Measurements from ENCODE around the gene PRKCE. TPM values are rescaled to one million over a fixed set of nuclear protein-coding genes. Genes with fewer than 3 reads are reported as not detected.
"Not testable (repeated sequence)": the region's sequence is repeated elsewhere in the genome, so short reads cannot be mapped to it uniquely, and the experiment has no call there.

Gene PRKCE
- total RNA-seq, 1 donor from 2014 or later, result 23.1 TPM

DNA sequence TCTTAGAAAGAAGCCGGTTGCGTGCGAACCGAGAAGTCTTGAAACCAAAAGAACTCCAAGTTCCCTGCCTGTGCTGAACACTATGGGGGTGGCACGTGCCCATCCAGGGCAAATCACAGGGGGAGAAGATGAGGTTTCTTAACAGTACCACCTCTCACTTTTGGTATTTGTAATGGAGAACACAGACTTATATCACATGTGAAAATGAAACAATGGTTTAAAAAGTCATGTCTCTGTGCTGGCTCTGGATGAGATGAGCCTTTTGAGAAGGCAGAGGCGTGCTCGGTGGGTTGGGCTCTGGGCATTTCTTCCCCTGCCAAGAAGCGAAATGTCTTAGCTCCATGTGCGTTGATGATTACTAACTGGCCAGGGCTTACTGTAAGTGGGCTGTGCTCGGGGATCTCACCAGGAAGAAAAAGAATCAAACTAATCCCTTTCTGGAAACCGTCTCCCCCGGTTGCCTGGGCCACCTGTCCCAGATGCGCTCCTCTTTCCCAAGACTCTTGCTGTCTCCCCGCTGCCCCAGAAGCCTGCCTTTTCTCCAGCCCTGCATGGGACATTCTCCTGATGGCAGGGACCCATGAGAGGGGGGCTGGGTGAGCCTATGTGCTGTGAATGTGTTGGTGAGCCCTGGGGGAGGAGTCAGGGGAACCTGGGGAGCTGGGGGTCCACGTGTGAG lies 252.9 kb downstream of the PRKCE start:
- DNase-seq (ENCODE audit: low read depth, low spot score), result no peak

- no peak for DNase-seq (ENCODE audit: low read depth, low spot score)
These were observed 253.6 kb downstream of the PRKCE start for GRCh38 chr2:45904946-45905631.

- DNase-seq (ENCODE audit: low read depth, low spot score), result no peak
These were observed 254.1 kb downstream of the PRKCE start for GRCh38 chr2:45905632-45905958.

GRCh38 chr2:45907592-45907991 lies 256.1 kb downstream of the PRKCE start:
- no peak for DNase-seq (ENCODE audit: low read depth, low spot score)

GRCh38 chr2:45908316-45909170 lies 257.1 kb downstream of the PRKCE start:
- DNase-seq (ENCODE audit: low read depth, low spot score), result no peak

DNA sequence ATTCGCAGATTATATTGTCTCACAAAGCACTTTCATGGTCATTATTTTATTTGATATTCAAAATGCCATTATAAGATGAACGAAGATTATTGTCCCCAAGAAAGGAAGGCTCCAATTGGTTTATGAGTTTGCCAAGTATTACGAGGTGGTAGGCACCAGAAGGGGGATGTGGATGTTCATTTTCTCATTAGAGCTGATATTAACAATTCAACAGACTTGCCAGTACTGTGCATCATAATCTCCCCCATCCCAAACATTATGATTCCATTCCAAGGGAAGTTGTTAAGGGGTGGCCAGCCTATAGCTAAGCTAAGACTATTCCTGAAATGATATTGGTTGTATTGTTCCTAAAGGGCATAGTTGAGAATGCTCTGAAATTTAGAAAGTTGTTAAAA lies 257.7 kb downstream of the PRKCE start:
- no peak for DNase-seq (ENCODE audit: low read depth, low spot score)

DNA sequence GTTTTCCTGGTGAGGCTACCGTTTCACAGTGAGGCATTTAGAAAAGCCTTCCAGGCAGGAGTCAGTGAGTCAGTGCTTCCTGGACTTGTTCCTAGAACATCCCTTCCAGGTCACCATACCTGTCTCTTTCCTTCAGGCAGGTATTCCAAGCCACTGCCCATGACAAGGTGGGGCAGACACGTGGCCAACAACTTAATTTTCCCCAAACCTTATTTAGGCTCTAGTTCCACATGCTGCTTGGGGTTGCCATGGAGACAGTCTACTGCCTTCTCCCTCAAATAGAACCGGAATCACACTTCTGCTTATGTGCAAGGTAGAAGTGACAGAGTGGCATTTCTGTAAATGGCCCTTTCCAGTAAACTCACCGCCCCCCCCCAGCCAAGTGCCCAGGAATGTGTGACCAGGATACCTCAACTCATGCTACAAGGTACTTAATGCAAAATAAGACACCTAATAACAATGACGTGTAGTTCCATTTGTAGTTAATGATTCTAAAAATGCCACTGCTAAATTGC lies 258.3 kb downstream of the PRKCE start:
- DNase-seq (ENCODE audit: low read depth, low spot score), result no peak

GRCh38 chr2:45910473-45911060 lies 259.1 kb downstream of the PRKCE start:
- DNase-seq (ENCODE audit: low read depth, low spot score), result no peak

GRCh38 chr2:45911538-45911937 lies 260.1 kb downstream of the PRKCE start:
- DNase-seq (ENCODE audit: low read depth, low spot score), result no peak

DNA sequence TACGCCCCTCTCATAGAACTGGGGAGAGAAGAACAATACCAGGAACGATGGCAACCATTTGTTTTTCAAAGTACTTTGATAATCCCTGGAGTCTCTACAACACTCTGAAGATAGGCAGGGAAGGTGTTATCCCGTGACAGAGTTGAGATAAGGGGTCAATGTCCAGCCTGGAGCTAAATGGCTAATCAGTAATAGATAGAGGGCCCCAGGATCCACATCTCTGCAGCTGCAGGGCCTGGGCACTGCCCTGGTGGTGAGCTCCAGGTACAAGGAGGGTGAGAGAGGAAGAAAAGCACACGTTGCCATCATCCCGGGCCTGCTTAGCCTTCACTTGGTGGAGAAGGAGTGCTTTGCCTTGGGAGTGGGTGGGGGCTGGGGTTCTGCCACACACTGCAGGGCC lies 260.6 kb downstream of the PRKCE start:
- no peak for DNase-seq (ENCODE audit: low read depth, low spot score)

DNA sequence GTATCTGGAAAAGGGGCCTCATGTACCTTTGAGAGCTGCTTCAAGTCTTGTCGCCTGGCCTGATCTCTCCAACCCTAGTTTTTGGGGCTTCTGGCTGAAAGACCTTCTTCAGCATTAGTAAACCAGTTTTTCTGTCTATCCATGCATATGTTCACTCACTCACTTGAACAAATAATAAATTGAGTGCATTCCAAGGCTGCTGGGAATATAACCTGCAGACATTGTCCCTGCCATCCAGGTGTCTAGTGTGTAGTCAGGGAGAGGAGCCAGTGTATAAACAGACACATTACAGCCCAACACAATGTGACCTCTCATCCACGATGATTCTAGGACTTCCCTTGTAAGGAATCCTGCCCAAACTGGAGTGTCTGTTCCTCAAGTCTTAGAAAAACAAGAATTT lies 262.1 kb downstream of the PRKCE start:
- no peak for DNase-seq (ENCODE audit: low read depth, low spot score)

DNA sequence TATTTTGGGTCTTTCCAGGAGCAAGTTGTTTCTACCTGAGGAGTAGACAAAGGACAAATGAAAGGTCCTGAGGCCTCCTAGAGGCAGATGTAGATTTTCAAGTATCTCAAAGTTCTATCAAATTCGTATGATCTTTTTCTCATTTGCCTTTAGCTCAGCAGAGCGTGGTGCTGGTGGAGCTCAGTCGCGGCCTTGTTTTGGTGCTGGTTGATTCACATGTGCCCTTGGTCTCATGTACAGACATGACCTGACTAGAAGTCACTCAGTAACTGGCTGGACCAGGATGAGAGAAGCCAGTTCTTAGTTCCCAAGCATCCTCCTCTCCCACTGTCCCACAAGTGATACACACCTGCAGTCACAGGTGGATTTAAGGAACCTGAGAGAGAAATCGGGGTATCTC lies 264.0 kb downstream of the PRKCE start:
- no peak for DNase-seq (ENCODE audit: low read depth, low spot score)

GRCh38 chr2:45917561-45918176 lies 266.2 kb downstream of the PRKCE start:
- DNase-seq (ENCODE audit: low read depth, low spot score), result not testable (repeated sequence)

DNA sequence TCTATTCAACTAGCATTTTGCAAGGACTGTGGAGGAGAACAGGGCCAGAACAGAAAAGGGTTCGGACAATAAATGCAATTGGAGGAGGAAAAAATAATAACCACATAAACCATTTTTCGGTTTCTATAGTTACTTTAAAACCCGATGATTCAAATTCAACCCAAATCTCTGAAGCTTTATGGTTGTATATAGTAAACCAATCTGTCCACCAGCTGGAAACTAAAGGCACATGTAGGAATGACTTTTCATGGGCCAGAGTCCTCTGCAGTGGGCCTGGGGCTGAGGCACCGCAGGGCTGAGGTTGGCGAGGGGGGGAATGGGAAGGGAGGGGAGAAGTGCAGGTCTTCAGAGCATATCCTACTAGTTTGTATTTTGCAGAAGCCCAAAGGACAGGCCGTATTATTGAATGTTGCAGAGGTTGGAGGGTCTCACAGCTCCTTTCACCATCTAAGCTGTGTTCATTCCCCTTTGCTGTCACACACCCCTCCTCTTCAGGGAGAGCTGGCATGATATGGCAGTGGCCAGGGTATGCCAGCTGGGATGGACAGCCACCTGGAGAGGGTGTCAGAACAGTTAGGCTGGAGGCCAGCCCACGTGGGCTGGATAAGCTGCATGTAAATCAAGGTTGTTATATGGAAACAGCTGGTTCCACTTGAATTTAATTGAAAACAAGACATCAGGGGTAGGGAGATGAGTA lies 267.1 kb downstream of the PRKCE start:
- DNase-seq (ENCODE audit: low read depth, low spot score), result no peak

GRCh38 chr2:45919160-45919650 lies 267.7 kb downstream of the PRKCE start:
- no peak for DNase-seq (ENCODE audit: low read depth, low spot score)

DNA sequence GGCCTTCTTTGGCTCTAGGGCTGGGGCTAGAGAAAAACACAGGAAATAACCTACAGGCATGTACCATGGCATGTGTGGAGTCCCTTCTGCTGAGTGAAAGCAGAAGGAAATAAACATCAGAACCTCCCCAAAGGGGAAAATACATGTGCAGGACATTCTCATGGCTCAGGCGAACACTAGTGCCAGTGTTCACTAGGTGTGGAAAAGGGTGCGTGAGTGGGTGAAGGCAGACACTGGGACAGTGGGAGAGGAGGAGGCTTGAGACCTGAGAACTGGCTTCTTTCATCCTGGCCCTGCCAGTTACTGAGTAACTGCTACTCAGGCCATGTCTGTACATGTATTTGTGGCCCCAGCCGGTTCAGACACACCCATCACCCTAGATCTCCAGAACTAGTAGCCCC lies 268.2 kb downstream of the PRKCE start:
- no peak for DNase-seq (ENCODE audit: low read depth, low spot score)

GRCh38 chr2:45921921-45922320 lies 270.4 kb downstream of the PRKCE start:
- DNase-seq (ENCODE audit: low read depth, low spot score), result no peak

GRCh38 chr2:45922577-45922988 lies 271.1 kb downstream of the PRKCE start:
- no peak for DNase-seq (ENCODE audit: low read depth, low spot score)

GRCh38 chr2:45923701-45924100 lies 272.2 kb downstream of the PRKCE start:
- no peak for DNase-seq (ENCODE audit: low read depth, low spot score)

DNA sequence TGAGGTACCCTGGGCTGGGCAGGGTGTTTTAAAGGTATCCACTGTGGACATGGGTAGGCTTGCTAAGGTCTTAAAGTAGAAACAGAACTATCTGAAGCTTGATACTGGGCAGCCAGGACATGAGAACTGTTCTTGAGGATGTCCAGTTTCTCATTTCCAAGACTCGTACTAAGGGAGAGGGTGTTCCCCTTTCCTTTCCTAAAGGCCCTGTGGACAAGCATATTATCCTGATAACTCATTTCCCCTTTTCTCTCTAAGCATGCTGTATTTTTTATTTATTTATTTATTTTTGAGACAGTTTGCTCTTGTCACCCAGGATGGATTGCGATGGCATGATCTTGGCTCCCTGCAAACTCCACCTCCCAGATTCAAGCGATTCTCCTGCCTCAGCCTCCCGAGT lies 273.6 kb downstream of the PRKCE start:
- DNase-seq (ENCODE audit: low read depth, low spot score), result no peak
